ENCODE results near the gene CERS1.

CERS1 gene

GRCh38 chr19:18898607-18899408, 2.9 kb upstream of the CERS1 start:
- DNase-seq, result no peak

- DNase-seq, result no peak
Observed at GRCh38 chr19:18898081-18898606, 2.2 kb upstream of the CERS1 start.

- no peak for DNase-seq
Observed at GRCh38 chr19:18897094-18898029, 1.4 kb upstream of the CERS1 start.

- no peak for DNase-seq
Observed at GRCh38 chr19:18896421-18896841, 473 bp upstream of the CERS1 start.

GRCh38 chr19:18895038-18895823, 727 bp downstream of the CERS1 start:
- DNase-seq, result no peak

- DNase-seq, result no peak
Observed at GRCh38 chr19:18894254-18895037, 1.5 kb downstream of the CERS1 start.

GRCh38 chr19:18893587-18894253, 2.2 kb downstream of the CERS1 start:
- DNase-seq, result no peak

- DNase-seq, result no peak
Observed at GRCh38 chr19:18889949-18890745, 5.8 kb downstream of the CERS1 start.

GRCh38 chr19:18886972-18887371, 9.0 kb downstream of the CERS1 start:
- DNase-seq, result no peak

- no peak for DNase-seq
Observed at GRCh38 chr19:18883526-18884304, 12.2 kb downstream of the CERS1 start.

- no peak for DNase-seq
Observed at GRCh38 chr19:18881491-18881890, 14.5 kb downstream of the CERS1 start.

- DNase-seq, result no peak
Observed at GRCh38 chr19:18879579-18880373, 16.2 kb downstream of the CERS1 start.

GRCh38 chr19:18878858-18879578, 16.9 kb downstream of the CERS1 start:
- DNase-seq, result no peak

- DNase-seq, result no peak
Observed at GRCh38 chr19:18878058-18878797, 17.7 kb downstream of the CERS1 start.

- no peak for DNase-seq
Observed at GRCh38 chr19:18876865-18877264, 19.1 kb downstream of the CERS1 start.

GRCh38 chr19:18875726-18876125, 20.2 kb downstream of the CERS1 start:
- DNase-seq, result no peak

GRCh38 chr19:18871543-18871942, 24.4 kb downstream of the CERS1 start:
- DNase-seq, result no peak

Measured in SIG-M5 (cell line).